ENCODE results near the gene VAV1.
"Not testable (repeated sequence)": the region's sequence is repeated elsewhere in the genome, so short reads cannot be mapped to it uniquely, and the experiment has no call there.

VAV1 gene

GRCh38 chr19:6818246-6818645, 45.7 kb downstream of the VAV1 start:
- no peak for DNase-seq (ENCODE audit: low read depth in 2 of 2, low spot score in 1 of 2)

GRCh38 chr19:6819323-6819722, 46.8 kb downstream of the VAV1 start:
- DNase-seq (ENCODE audit: low read depth in 2 of 2, low spot score in 1 of 2), result no peak

- DNase-seq (ENCODE audit: low read depth in 2 of 2, low spot score in 1 of 2), result no peak
Observed at GRCh38 chr19:6820237-6820636, 47.7 kb downstream of the VAV1 start.

GRCh38 chr19:6821639-6822310, 49.3 kb downstream of the VAV1 start:
- no peak for DNase-seq (ENCODE audit: low read depth in 2 of 2, low spot score in 1 of 2)

- DNase-seq (ENCODE audit: low read depth in 2 of 2, low spot score in 1 of 2), result no peak
Observed at GRCh38 chr19:6822311-6822670, 49.8 kb downstream of the VAV1 start.

- no peak for DNase-seq (ENCODE audit: low read depth in 2 of 2, low spot score in 1 of 2)
Observed at GRCh38 chr19:6825076-6825774, 52.7 kb downstream of the VAV1 start.

GRCh38 chr19:6826281-6826920, 53.9 kb downstream of the VAV1 start:
- DNase-seq (ENCODE audit: low read depth in 2 of 2, low spot score in 1 of 2), result no peak

GRCh38 chr19:6828306-6828697, 55.8 kb downstream of the VAV1 start:
- DNase-seq (ENCODE audit: low read depth in 2 of 2, low spot score in 1 of 2), result no peak

GRCh38 chr19:6828698-6829633, 56.5 kb downstream of the VAV1 start:
- no peak for DNase-seq (ENCODE audit: low read depth in 2 of 2, low spot score in 1 of 2)

- not testable (repeated sequence) for DNase-seq (ENCODE audit: low read depth in 2 of 2, low spot score in 1 of 2)
Observed at GRCh38 chr19:6829829-6830228, 57.3 kb downstream of the VAV1 start.

GRCh38 chr19:6831084-6831483, 58.6 kb downstream of the VAV1 start:
- not testable (repeated sequence) for DNase-seq (ENCODE audit: low read depth in 2 of 2, low spot score in 1 of 2)

- no peak for DNase-seq (ENCODE audit: low read depth in 2 of 2, low spot score in 1 of 2)
Observed at GRCh38 chr19:6832412-6832811, 59.9 kb downstream of the VAV1 start.

- no peak for DNase-seq (ENCODE audit: low read depth in 2 of 2, low spot score in 1 of 2)
Observed at GRCh38 chr19:6833166-6833790, 60.8 kb downstream of the VAV1 start.

GRCh38 chr19:6834433-6834832, 61.9 kb downstream of the VAV1 start:
- no peak for DNase-seq (ENCODE audit: low read depth in 2 of 2, low spot score in 1 of 2)

GRCh38 chr19:6835501-6835900, 63.0 kb downstream of the VAV1 start:
- no peak for DNase-seq (ENCODE audit: low read depth in 2 of 2, low spot score in 1 of 2)

GRCh38 chr19:6837525-6837924, 65.0 kb downstream of the VAV1 start:
- DNase-seq (ENCODE audit: low read depth in 2 of 2, low spot score in 1 of 2), result no peak

GRCh38 chr19:6838062-6838655, 65.7 kb downstream of the VAV1 start:
- no peak for DNase-seq (ENCODE audit: low read depth in 2 of 2, low spot score in 1 of 2)

- DNase-seq (ENCODE audit: low read depth in 2 of 2, low spot score in 1 of 2), result no peak
Observed at GRCh38 chr19:6842871-6843607, 70.5 kb downstream of the VAV1 start.

- no peak for DNase-seq (ENCODE audit: low read depth in 2 of 2, low spot score in 1 of 2)
Observed at GRCh38 chr19:6847828-6848200, 75.3 kb downstream of the VAV1 start.

- DNase-seq (ENCODE audit: low read depth in 2 of 2, low spot score in 1 of 2), result no peak
Observed at GRCh38 chr19:6848986-6849385, 76.5 kb downstream of the VAV1 start.
